A549 (cell line): ENCODE data around the gene SGCD.

Experiments
- CBX2 ChIP-seq: fragments of 200-600 bp; sonication (generic); IDR thresholded peaks from 2 replicates; pipeline ENCODE4 v1.6.1; 2016; ENCODE audit warnings: low read depth, mild to moderate bottlenecking, borderline replicate concordance
- HDAC2 ChIP-seq: fragments of 200-600 bp; sonication (generic); IDR thresholded peaks from 2 replicates; pipeline ENCODE4 v1.6.1; 2016
- KDM5A ChIP-seq: fragments of 200-600 bp; sonication (generic); IDR thresholded peaks from 2 replicates; pipeline ENCODE4 v1.6.1; 2016; ENCODE audit warnings: antibody characterized with exemption, mild to moderate bottlenecking
- MAX ChIP-seq: IDR thresholded peaks from 2 replicates; pipeline ENCODE4 v1.6.1; 2012
- POLR2A ChIP-seq: IDR thresholded peaks from 2 replicates; pipeline ENCODE4 v1.6.1; 2012; ENCODE audit warnings: mild to moderate bottlenecking, low read length
- POLR2AphosphoS2 ChIP-seq: conservative IDR thresholded peaks from 2 replicates; pipeline ENCODE4 v1.6.1; 2012; ENCODE audit warnings: low read length, improper control_type of control experiment, inconsistent platforms
- RARB ChIP-seq: fragments of 250-450 bp; sonication (Bioruptor Pico); IDR thresholded peaks from 2 replicates; pipeline ENCODE4 v1.8.0; 2021; ENCODE audit warnings: mild to moderate bottlenecking, moderate library complexity
- TF ChIP-seq, protein P1 (sequence below): fragments of >200 bp; sonication (Bioruptor Twin); formaldehyde crosslinking; IDR thresholded peaks from 3 replicates; pipeline ENCODE4 v1.5.1; 2016

DNA sequence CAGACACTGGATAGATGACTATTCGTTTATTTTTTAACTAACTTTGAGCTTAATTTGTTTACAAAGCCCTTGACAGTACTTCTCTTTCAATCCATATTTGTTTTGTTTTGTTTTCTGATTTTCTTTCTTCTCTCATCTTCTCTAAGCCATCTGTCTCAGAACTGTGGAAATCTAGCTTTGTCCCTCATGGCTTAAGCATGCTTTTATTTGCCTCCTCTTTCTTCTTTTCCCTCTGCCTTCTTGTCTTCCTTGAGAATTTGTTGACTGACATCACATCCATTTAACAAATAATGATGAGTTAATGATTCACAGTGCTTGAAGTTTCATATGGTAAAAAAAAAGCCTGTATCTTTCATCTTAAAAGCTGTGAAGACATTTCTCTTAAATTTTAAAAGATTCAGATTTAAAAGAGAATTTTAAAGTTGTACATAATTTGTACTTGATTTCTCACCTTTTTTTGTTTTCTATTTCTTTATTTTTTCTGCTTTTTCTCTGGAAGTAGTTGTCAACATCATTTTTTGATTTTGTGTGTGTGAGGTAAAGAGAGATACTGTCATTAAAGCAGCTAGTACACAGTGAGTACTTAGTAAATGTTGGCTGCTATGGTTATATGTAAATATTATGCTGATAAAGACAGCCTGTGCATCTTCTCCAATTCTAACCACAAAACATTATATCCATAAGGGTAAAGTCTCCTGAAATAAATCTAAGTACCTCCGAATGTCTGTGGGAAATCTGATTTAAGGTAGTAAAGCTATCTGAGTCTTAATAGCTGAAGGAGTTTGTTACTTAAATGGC, 13.9 kb upstream of the SGCD start:
- TF ChIP-seq KDM5A (no peak), CBX2 (no peak), POLR2AphosphoS2 (no peak), HDAC2 (no peak), POLR2A (no peak), RARB (CRISPR knock-in tag) (no peak), MAX (peak; percentile 75)
- TF ChIP-seq, protein P1, sequence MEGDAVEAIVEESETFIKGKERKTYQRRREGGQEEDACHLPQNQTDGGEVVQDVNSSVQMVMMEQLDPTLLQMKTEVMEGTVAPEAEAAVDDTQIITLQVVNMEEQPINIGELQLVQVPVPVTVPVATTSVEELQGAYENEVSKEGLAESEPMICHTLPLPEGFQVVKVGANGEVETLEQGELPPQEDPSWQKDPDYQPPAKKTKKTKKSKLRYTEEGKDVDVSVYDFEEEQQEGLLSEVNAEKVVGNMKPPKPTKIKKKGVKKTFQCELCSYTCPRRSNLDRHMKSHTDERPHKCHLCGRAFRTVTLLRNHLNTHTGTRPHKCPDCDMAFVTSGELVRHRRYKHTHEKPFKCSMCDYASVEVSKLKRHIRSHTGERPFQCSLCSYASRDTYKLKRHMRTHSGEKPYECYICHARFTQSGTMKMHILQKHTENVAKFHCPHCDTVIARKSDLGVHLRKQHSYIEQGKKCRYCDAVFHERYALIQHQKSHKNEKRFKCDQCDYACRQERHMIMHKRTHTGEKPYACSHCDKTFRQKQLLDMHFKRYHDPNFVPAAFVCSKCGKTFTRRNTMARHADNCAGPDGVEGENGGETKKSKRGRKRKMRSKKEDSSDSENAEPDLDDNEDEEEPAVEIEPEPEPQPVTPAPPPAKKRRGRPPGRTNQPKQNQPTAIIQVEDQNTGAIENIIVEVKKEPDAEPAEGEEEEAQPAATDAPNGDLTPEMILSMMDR, result no peak
